DND-41 (cell line): ENCODE data around the gene RIOX2.

Experiments used
- EZH2 ChIP-seq: IDR thresholded peaks from 3 replicates; pipeline ENCODE4 v1.6.1; 2012; ENCODE audit warnings: borderline replicate concordance, low read depth, mild to moderate bottlenecking, moderate library complexity, low read length, inconsistent platforms; ENCODE audit not compliant: severe bottlenecking
- TF ChIP-seq, protein P1 (sequence below): IDR thresholded peaks from 2 replicates; pipeline ENCODE4 v1.5.1; 2012; ENCODE audit warnings: borderline replicate concordance, low read length, moderate library complexity, mild to moderate bottlenecking; ENCODE audit not compliant: poor library complexity, severe bottlenecking; ENCODE audit errors: extremely low read depth

DNA sequence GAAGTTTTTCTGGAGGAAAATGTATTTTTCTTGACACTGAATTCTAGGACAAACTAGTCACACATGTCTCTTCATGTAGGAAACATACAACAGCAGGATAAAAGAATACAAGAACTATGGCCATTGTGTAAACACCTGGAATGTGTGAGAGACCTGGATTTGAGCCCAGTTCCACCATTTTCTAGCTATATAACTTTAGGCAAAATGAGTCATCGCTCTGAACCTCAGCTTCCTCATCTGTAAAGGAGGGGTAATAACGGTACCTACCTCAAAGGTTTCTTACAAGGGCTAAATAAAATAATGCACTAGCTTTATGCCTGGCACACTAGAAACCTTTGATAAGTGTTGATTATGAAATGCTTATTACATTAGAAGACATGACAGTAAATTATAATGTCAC, 57.8 kb downstream of the RIOX2 start:
- TF ChIP-seq, protein P1, sequence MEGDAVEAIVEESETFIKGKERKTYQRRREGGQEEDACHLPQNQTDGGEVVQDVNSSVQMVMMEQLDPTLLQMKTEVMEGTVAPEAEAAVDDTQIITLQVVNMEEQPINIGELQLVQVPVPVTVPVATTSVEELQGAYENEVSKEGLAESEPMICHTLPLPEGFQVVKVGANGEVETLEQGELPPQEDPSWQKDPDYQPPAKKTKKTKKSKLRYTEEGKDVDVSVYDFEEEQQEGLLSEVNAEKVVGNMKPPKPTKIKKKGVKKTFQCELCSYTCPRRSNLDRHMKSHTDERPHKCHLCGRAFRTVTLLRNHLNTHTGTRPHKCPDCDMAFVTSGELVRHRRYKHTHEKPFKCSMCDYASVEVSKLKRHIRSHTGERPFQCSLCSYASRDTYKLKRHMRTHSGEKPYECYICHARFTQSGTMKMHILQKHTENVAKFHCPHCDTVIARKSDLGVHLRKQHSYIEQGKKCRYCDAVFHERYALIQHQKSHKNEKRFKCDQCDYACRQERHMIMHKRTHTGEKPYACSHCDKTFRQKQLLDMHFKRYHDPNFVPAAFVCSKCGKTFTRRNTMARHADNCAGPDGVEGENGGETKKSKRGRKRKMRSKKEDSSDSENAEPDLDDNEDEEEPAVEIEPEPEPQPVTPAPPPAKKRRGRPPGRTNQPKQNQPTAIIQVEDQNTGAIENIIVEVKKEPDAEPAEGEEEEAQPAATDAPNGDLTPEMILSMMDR, result no peak
- TF ChIP-seq EZH2, result no peak
